Mesenteric fat pad (tissue), 1 donor: ENCODE data around the gene PRR19. TPM values are rescaled to one million over a fixed set of nuclear protein-coding genes. Genes with fewer than 3 reads are reported as not detected.

Experiments
- DNase-seq: peaks from one replicate; pipeline ENCODE4 v3.0.0-alpha.2; 2020; ENCODE audit warnings: low spot score
- total RNA-seq: library from RNA; stranded (reverse); fragmentation: NEBNext Ultra II Directional; extraction: Animal tissue kit (Norgen Biotek cat#: 25700); gene quantifications from one replicate; pipeline ENCODE4 v1.2.1, GENCODE V29; 2021
- donor health status: DM: yes; HTN: yes; CAD: no.

The PRR19 gene
- total RNA-seq, 1 donor from 2014 or later, result not detected

DNA sequence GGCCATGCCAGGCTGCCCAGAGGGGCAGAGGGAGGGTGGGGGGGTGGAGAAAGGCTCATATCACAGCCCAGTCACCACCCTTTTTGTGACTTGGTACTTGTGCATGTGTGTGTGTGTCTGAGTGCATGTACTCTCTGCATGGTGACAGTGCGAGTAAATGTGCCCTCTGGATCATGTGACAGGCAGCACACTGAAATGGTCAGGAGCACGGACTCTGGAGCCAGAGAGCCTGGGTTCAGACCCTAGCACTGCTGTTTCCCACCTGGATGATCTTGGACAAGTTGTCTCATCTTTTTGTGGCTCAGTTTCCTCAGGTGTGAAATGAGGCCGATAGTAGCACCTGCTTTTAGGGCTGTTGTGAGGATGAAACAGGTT, 30.9 kb upstream of the PRR19 start:
- DNase-seq, result no peak

DNA sequence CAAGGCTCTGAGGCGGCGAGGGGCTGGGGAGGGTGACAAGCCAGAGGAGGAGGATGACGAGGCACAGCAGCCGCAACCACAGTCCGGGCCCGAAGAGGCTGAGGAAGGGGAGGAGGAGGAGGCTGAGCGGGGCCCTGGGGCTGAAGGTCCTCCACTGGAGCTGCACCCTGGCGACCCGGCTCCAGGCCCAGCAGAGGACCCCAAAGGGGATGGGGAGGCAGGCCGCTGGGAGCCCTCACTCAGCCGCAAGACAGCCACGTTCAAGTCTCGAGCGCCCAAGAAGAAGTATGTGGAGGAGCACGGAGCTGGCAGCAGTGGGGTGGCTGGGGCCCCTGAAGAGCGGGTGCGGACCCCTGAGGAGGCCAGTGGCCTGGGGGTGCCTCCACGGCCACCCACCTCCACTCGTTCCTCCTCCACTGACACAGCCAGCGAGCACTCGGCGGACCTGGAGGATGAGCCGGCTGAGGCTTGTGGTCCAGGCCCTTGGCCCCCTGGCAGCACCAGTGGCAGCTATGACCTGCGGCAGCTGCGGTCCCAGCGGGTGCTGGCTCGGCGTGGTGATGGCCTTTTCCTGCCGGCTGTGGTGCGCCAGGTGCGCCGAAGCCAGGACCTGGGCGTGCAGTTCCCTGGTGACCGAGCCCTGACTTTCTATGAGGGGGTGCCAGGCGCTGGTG, 29.9 kb upstream of the PRR19 start:
- no peak for DNase-seq

DNA sequence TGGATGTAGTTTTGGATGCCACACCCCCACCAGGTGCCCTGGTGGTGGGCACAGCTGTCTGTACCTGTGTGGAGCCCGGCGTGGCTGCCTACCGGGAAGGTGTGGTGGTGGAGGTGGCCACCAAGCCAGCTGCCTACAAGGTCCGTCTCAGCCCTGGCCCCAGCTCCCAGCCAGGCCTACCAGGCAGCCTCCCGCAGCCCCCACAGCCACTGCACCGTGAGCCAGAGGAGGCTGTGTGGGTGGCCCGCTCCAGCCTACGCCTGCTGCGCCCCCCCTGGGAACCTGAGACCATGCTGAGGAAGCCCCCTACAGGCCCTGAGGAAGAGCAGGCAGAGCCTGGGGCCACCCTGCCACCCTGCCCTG, 29.4 kb upstream of the PRR19 start:
- no peak for DNase-seq

DNA sequence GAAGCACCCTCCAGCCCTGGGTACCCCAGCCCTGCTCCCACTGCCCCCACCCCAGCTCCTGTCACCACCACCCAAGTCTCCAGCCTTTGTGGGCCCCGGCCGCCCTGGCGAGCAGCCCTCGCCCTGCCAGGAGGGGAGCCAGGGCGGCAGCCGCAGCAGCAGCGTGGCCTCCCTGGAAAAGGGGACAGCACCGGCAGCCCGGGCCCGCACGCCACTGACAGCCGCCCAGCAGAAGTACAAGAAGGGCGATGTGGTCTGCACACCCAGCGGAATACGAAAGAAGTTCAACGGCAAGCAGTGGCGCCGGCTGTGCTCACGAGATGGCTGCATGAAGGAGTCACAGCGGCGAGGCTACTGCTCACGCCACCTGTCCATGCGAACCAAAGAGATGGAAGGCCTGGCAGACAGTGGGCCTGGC, 28.9 kb upstream of the PRR19 start:
- DNase-seq, result no peak

DNA sequence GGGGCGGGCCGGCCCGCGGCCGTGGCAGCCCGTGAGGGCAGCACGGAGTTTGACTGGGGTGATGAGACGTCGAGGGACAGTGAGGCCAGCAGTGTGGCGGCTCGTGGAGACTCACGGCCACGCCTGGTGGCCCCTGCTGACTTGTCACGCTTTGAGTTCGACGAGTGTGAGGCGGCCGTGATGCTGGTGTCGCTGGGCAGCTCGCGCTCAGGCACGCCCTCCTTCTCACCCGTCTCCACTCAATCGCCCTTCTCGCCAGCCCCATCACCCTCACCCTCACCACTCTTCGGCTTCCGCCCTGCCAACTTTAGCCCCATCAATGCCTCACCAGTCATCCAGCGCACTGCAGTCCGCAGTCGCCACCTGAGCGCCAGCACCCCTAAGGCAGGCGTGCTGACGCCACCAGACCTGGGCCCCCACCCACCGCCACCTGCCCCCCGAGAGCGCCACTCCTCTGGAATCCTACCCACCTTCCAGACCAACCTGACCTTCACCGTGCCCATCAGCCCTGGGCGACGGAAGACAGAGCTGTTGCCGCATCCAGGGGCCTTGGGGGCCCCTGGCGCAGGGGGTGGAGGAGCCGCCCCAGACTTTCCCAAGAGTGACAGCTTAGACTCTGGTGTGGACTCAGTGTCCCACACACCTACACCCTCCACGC, 28.4 kb upstream of the PRR19 start:
- DNase-seq, result no peak

DNA sequence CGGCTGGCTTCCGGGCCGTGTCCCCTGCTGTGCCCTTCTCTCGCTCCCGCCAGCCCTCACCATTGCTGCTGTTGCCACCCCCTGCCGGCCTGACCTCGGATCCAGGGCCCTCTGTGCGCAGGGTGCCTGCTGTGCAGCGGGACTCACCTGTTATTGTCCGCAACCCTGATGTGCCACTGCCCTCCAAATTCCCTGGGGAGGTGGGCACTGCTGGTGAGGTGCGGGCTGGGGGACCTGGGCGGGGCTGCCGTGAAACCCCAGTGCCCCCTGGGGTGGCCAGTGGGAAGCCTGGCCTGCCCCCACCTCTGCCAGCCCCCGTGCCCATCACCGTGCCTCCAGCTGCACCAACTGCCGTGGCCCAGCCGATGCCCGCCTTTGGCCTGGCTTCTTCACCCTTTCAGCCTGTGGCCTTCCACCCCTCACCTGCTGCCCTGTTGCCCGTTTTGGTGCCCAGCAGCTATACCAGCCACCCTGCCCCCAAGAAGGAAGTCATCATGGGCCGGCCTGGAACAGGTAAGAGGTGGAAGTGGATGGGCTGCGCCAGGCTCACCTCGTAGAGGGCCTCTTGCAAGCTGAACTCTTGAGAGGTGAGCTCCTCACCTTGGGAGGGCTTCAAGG, 27.8 kb upstream of the PRR19 start:
- no peak for DNase-seq

DNA sequence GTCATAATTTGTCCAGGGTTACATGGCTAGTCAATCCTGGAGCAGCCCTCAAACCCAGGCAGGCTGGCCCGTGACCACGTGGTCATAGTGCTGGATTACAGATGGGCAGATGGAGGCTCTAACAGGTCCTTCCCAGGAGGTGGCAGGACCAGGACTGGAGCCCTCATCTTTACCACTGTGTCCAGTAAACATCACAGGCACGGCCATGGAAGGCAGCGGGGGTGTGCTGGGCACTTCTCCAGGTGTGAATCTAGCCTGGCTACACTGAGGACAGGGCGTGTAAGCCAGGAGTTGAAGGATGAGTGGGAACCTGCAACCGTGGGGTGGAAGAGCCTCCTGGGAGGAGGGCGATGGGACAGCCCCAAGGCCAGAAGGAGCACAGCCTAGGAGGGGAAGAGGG, 26.8 kb upstream of the PRR19 start:
- no peak for DNase-seq

DNA sequence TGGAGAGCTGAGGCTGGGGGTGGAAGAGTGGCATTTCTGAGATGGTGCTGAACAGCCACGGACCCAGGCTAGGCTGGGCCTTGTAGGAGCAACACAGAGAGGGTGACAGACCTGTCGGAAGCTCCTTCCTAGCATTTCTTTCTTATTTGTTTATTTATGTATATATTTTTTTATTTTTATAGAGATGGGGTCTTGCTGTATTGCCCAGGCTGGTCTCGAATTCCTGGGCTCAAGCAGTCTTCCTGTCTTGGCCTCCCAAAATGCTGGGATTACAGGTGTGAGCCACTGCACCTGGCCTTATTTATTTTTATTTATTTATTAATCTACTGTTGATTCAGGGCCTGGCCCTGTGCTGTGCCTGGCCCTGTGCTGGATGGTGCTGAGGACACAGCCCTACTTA, 26.4 kb upstream of the PRR19 start:
- DNase-seq, result no peak

DNA sequence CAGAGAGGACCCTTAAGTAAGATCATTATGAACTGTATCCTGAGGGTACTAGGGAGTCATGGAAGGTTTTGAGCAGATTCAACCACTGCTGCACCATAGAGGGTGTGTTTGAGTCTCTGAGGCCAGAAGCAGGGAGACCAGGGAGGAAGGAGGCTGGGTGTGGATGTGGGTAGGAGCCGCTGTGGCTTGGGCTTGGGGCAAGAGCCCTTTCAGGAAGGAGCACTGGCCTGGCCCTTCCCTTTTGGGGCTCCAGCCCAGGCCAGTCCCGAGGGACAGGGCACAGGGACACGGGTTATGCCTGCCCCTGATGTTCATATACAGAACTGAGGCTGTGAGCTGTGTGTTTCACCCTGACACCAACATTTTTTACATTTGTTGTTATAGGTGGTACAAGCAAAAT, 25.6 kb upstream of the PRR19 start:
- DNase-seq, result no peak

DNA sequence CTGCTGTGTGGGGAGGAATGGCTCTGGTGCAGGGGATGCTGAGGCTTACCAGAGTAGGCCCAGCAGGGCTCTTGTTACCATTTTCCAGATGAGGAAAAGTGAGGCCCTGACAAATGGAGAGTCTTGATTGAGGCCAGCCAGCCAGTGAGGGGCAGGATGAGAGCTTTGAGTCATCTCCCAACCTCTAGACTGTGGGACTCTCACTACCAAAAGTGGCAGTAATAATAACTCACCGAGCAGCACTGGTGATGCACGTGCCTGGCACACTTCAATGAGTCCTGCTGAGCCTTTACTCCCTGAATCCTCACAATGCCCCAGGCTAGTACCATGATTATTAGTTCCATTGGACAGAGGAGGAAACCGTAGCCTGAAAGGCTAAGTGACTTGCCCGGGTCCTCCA, 25.1 kb upstream of the PRR19 start:
- no peak for DNase-seq

DNA sequence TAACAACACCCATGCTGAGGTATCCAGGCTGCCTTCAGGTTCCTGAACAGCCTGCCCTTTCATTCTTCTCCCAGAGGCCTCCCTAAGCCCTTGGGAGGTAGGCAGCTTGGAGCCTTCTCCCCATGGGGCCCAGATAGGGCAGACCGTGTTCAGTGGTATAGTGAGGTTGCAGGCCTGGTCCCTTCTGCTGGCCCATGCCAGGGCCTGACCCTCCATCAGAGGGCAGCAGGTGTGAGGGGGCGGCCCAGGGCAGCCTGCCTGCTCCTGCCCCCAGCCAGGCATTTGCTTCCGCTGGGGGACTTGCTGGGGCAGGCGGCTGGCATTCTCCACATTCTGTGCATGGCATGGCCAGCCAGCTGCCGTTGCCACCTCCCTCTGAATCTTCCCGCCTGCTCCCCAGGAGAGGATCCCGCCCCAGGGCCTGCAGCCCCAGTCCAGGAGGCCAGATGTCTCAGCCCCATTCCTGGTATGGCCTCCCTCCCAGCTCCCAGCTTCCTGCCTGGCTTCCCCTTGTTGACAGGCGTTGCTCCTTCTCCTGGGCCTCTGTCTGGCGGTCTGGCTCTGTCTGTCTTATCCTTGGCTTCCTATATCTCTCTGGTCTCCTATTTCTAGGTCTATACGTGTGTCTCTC, 24.0 kb upstream of the PRR19 start:
- no peak for DNase-seq

DNA sequence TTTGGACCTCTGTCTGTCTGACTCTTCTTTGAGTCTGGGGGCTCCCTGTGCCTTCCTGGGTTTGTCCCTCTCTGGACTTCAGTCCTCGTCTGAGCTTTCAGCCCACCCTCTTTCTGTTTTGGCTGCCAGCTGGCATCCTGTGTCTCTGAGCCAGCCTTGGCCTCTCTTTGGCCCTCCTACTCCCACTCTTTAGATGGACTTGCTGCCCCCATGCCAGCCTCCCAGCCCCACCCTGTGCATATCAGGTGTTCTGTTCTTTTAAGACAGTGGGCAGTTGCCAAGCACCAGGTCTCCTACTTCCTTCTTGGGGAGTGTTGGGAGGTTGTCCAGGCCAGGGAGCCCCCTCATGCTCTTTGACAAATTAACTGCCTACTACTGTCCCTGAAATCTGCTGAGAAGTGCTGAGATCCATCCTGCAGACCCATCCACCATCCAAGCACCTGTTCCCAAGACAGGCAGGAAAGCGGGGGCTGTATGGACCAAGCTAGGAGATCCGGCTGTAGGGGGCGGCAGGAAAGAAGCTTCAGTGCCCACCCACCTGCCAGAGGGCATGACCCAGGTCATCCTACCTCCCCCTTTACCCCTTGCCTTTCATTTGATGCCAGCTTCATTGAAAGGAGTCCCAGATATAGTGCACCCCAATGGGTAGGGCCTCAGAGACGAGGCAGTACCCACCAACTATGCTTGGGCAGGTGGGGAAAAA, 23.3 kb upstream of the PRR19 start:
- no peak for DNase-seq

DNA sequence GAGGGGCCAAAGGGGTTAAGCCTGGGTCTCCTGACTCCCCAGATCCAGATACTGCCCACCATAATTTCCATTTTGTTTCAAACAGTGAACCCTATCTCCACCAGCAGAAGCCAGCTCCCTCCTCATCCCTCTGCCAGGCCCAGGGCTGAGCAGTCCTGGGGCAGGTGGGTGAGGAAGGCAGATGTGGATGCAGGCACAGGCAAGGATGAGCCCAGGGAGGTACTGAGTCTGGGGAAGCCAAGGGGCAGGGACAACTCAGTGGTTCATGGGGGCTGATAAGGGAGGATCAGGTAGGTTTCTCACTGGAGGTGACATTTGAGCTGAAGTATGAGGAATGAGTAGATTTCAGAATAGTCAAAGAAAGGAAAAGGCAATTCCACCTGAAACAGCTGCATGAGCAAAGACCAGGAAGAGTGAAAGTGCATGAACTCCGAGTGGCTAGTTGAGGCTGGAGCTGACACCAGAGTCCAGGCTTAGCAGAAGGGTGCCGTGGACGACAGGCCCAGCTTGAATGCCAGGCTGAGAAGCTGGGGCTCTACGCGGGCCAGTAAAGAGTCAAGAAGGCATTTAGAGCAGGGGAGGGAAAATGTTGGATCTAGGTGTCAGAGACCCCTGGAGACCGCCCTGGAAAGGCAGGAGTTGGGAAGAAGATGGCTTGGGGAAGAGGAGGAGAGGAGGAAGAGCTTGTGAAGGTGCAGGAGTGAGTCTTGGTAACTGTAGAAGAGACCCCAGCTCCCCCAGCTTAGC, 22.6 kb upstream of the PRR19 start:
- DNase-seq, result no peak

DNA sequence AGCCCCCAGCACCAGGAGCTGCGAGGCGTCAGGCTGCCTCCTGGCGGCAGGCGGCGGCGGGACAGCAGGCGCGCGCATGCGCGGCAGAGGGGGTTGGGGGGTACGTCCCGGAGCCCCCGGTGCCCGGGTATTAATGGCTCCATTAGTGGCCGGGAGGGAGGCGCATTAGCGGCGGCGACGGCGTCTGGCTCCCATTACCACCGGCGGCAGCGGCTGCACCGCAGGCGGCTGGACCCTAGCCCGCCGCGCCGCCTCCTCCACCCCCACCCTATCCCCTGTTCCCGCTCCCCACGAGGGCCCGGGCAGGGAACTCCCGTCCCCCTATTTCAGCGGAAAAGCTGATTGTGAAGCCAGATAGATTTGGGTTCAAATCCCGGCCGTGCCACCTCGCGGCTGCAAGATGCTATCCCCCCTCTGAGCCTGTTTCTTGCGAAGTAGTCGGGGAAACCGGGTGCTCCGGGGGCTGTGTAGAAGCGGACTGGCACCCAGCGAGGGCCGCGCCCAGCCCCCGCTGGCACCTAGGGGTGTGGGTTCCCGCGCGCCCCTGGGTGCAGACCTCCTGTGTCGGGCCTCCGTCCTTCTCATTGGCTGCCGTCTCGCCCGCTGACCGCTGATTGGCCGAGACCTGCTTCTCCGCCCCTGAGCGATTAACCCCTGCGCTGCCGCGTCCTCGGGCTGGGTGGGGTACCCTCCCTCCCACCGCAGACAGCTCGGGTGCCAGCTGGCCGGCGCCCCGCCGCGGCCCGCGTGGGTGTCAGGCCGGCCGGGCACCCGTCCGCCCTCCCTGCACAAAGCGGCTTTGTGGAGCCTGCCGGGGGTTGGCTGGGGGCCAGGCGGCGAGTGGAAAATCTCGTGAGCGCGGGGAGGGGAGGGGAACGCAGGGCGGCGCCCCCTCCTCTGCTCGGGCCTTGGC, 21.8 kb upstream of the PRR19 start:
- peak; percentile 98 for DNase-seq

DNA sequence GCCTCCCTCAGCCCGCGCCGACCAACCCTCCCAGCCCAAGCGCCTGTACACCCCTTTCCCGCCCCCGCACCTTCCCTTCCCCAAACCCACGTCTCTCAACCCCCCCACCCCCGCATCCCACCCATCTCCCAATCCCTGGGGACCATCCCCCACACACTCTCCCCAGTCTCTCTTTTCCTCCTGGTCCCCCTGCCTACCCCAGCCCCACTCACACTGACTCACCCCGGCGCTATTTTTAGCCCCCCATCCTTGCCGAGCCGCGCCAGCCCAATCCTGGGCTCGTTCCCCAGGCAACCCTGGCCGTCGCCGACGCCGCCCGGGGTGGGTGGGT, 21.2 kb upstream of the PRR19 start:
- no peak for DNase-seq

DNA sequence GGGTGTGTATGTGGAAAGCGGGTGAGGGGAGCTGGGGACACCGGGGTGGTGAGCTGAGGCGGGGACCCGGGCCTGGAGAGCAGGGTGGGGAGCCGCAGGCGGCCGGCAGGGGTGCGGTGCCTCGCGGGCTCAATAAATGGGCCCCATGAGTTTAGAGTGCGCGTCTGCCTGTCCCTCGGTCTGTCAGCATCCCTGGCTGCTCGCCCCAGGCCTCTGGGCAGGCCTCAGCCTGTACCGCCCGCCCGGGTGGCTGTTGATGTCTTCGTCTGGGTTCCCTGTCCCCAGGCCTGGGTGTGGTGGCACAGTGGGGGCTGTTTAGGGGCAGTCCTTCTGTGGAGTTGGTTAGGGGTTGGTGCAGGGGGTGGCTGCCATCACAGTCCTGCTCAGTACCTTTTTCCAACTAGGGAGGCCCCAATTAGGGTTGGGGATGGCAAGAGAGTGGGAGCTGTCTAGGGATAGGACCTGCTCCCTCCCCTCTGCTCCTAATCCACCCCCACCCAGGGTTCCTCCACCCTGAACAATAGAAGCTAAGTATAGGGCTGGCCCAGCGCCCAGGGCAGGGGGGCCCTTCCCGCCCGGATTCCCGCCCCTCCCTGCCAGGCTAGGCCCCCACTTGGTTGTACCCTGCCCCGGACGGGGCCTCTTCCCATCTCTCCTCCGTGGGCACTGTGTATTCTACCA, 20.6 kb upstream of the PRR19 start:
- DNase-seq, result peak; percentile 92

DNA sequence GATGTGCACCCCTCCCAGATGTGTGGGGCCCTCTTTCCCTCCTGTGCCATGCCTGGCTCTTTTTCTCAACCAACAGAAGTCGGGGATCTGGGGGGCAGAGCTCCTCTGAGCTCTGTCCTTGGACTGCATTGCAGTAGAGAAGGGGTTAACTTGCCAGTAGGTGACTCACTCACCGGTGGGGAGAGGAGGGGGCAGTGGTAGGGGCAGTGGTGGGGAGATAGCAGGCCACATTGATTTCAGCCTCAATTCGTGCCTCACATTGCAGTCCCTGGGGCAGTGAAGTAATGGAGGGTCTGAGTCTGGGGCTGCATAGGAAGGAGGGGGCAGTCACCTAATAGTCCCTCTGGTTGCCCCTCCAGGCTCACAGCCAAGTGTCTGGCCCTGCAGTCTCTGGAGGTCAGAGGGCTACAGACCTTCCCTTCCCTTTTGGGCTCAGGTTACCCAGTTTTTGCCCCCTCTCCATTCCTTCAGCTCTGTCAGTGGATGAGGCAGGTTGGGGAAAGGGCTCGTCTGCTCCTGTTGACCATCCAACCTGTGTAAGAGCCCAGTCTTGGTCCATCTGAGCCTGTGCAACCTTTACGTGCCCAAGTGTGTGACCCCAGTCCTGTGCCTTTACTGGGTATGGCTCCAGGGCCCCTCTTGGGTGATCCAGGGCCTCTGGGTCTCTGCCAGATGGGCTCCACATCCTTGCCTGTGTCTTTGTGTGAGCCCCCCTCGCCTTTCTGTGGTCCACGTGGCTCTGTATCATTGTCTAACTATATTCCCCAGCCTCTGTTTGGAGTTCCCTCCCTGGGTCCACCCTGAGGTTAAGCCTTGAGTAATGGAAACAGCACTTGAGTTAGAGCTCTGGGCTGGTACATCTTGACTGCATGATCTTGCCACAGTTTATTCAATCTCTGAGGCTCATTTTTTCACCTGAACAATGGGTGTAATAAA, 19.8 kb upstream of the PRR19 start:
- DNase-seq, result no peak

DNA sequence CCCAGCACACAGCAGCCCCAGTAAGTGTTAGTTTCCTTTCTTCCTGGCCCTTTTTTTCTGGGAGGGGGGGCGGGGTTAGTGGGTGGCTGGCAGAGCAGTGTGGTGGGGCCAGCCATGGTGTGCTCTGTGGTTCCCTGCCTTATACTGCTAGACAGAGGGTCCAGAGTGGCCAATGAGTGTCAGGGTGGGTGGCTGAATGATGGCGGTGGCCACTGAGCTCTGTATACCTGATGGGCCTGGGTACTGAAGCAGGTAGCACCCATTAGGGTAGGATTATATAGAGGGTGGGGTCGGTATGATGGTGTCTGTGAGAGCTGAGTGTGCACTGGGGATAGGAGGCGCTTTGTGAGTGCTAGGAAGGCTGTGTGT, 19.1 kb upstream of the PRR19 start:
- no peak for DNase-seq
